Stimulated activated CD8-positive, alpha-beta memory T cell treated with anti-CD3 and anti-CD28 coated beads, Interleukin-4, amount 100 ng/mL, for 48 hours (primary cell): ENCODE results near the gene SRGAP2C.
"Not testable (repeated sequence)": the region's sequence is repeated elsewhere in the genome, so short reads cannot be mapped to it uniquely, and the experiment has no call there.

Experiments used
- DNase-seq: peaks from one replicate; pipeline ENCODE4 v3.0.0-alpha.2; 2020

SRGAP2C gene

DNA sequence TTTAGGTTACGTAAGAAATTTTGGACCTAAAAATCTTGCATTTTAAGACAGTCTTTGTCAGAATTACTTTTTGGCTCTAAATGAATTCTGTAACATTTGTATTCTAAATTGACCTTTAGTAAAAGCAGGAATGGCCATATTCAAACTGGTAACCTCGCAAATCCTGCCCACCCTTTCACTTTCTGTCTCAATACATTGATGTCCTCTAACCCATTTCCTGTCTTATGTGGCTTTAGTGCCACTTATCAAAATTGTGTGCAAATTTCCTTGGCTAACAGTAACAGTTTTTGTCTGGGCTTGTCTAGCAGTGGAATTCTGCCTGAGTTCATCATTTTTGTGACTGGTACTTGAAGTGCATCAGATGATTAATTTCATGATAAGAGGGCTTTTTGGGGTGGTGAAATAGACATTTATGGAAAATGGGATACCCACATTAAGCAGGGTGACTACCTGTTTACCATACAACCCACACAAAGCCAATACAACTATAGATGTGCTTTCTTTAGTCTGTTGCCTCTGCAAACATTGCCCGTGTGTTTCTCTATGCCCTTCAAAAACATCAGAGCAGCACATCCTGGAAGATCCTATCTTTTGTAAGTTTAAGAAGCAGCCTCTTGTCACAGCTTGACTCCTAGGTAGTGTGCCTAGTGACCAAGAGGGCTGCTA lies 205.3 kb downstream of the SRGAP2C start:
- not testable (repeated sequence) for DNase-seq

DNA sequence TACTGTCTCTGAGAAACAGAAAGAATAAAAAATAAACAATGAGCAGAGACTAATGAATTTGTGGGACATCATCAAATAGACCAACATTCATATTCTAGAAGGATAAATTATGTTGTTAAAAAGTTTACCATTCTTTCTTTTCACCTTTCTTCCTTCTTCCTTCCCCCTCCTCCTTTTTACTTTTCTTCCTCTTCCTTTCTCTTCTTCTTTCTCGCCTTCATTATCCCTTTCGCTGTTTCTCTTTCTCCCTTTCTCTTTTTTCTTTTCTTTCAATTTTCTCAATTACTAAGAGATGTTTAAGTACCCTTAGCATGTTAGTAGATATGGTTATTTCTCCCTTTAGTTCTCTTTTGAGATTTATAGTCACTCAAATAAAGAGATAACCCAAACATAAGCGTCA lies 207.4 kb downstream of the SRGAP2C start:
- not testable (repeated sequence) for DNase-seq

DNA sequence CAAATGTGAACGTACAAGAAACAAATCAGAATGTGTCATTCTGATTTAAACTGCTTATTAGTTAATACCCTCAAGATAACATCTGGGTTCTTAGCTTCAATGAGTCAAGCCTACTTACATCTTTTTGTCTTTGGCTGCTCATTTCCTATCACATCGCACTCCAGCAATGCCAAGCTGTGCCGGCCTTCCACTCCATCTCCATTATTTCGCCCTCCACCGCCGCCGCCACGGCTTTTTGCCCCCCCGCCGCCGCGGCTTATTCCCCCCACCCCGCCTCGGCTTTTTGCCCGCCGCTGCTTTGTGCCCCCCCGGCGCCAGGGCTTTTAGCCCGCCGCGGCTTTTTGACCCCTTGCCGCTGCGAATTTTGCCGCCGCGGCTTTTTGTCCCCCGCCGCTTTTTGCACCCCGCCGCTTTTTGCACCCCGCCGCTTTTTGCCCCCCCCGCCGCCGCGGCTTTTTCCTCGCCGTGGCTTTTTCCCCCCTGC lies 211.0 kb downstream of the SRGAP2C start:
- DNase-seq, result not testable (repeated sequence)

DNA sequence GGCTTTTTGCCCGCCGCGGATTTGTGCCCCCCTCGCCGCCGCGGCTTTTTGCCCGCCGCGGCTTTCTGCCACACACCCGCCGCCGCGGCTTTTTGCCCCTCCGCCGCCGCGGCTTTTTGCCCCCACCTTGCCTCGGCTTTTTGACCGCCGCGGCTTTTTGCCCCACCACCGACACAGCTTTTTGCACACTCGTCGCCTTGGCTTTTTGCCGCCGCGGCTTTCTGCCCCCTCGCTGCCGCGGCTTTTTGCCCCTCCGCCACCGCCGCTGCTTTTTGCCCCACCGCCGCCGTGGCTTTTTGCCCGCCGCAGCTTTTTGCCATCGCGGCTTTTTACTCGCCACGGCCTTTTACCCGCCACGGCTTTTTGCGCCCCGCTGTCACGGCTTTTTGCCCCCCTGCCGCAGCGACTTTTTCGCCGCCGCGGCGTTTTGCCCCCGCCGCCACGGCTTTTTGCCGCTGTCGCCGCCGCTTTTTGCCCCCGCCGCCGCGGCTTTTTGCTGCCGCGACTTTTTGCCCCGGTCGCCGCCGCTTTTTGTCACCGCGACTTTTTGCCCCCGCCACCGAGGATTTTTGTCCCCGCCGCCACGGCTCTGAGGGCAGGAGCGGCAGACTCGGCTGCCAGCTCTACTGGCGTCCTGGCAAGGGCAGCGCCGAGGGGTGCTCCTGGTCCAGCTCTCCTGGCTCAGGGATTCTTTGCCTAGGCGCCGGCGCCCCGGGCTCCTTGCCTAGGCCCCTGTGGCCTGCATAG lies 211.7 kb downstream of the SRGAP2C start:
- peak; percentile 40 for DNase-seq

DNA sequence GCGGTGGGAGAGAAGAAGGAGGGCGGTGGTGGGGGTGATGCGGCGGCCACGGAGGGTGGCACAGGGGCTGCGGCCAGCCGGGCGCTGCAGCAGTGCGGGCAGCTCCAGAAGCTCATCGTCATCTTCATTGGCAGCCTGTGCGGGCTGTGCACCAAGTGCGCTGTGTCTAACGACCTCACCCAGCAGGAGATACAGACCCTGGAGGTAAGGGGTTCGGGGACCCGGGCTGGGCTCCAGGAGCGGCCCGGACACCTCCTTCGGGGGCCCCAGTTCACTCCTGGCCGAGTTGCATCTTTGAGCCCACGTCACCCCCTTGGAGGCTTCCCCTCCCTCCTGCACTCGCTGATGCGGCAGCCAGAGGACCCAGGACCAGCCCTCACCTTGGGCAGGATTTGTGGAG lies 212.3 kb downstream of the SRGAP2C start:
- DNase-seq, result not testable (repeated sequence)

DNA sequence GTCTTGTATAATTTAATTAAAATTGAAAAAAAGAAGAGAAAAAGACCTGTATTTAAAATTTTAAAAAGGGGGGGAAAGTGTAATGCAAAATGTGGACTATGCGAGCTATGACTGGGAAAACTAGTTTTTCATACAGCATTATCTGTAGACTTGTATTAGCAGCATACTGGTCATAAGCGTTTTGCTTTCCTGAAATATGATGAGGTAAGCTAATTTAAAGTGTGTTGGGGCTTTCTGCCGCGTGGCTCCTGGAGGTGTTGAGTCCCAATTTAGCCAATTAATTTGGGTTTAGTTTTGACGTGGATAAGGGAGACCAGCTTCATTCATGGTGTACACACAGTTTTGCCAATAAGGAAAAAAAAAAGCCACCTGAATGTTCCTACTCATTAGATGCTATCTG lies 214.4 kb downstream of the SRGAP2C start:
- DNase-seq, result not testable (repeated sequence)

DNA sequence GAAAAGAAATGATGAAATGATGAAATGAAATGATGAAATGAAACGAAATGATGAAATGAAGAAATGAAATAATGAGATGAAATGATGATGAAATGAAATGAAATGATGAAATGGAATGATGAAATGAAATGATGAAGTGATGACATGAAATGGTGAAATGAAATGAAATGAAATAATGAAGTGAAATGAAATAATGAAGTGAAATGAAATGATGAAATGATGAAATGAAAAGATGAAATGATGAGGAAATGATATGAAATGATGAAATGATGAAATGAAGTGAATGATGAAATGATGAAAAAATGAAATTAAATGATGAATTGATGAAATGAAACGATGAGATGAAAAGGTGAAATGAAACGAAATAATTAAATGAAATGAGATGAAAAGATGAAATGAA lies 215.3 kb downstream of the SRGAP2C start:
- DNase-seq, result not testable (repeated sequence)

DNA sequence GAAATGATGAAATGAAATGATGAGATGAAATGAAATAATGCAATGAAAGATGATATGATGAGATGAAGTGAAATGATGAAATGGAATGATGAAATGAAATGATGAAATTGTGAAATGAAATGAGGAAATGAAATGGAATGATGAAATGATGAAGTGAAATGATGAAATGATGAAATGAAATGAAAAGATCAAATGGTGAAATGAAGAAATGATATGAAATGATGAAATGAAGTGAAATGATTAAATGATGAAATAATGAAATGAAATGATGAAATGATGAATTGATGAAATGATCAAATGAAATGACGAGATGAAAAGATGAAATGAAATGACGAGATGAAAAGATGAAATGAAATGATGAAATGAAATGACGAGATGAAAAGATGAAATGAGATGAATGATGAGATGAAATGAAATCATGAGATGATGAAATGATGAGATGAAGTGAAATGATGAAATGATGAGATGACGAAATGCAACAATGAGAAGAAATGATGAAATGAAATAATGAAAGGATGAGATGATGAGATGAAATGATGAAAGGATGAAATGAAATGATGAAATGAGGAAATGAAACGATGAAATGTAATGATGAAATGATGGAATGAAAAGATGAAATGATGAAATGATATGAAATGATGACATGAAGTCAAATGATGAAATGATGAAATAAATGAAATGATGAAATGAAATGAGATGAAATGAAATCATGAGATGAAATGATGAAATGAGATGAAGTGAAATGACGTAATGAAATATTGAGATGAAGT lies 216.0 kb downstream of the SRGAP2C start:
- not testable (repeated sequence) for DNase-seq

DNA sequence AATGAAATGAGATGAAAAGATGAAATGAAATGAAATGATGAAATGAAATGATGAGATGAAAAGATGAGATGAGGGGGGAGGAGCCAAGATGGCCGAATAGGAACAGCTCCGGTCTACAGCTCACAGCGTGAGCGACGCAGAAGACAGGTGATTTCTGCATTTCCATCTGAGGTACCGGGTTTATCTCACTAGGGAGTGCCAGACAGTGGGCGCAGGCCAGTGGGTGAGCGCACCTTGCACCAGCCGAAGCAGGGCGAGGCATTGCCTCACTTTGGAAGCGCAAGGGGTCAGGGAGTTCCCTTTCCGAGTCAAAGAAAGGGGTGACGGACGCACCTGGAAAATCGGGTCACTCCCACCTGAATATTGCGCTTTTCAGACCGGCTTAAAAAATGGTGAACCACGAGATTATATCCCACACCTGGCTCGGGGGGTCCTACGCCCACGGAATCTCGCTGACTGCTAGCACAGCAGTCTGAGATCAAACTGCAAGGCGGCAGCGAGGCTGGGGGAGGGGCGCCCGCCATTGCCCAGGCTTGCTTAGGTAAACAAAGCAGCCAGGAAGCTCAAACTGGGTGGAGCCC lies 216.7 kb downstream of the SRGAP2C start:
- DNase-seq, result not testable (repeated sequence)

DNA sequence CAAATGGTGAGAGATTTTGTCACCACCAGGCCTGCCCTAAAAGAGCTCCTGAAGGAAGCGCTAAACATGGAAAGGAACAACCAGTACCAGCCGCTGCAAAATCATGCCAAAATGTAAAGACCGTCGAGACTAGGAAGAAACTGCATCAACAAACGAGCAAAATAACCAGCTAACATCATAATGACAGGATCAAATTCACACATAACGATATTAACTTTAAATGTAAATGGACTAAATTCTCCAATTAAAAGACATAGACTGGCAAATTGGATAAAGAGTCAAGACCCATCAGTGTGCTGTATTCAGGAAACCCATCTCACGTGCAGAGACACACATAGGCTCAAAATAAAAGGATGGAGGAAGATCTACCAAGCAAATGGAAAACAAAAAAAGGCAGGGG lies 218.5 kb downstream of the SRGAP2C start:
- DNase-seq, result not testable (repeated sequence)

DNA sequence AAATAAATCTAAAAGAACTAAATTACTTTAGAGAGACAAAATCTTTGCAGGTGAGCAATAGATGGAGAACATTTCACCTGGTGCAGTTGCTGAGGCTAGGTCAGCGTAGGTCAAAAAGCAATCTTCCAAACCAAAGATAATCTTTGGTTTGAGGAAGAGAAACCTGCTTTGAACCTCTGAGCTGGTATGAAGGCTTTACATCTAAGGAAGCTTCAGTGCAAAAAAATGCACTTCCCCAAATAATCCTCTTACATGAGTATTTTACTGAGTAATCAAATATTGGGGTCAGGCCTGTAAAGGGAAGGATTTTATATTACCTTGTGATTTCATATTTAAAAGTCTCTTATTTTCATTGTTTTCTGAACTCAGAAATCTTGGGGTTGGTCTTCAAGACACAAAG lies 223.6 kb downstream of the SRGAP2C start:
- no peak for DNase-seq

DNA sequence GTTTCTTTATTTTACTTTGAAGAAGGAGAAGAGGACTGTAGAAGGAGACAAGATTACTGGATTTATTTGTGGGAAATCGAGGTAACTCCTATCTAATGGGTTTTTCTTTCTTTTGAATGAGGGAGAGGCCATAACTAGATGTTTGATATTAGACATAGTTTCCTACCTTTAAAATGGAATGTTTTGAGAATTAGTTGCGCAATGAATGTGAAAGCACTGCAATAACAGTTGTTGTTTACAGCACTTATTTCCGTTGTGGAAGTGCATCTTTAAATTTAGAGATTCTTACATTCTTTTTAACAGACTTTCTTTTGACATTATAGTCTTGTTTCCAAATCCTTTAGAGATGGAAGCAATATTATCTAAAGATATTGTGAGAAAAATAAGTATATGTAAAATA lies 229.0 kb downstream of the SRGAP2C start:
- no peak for DNase-seq

DNA sequence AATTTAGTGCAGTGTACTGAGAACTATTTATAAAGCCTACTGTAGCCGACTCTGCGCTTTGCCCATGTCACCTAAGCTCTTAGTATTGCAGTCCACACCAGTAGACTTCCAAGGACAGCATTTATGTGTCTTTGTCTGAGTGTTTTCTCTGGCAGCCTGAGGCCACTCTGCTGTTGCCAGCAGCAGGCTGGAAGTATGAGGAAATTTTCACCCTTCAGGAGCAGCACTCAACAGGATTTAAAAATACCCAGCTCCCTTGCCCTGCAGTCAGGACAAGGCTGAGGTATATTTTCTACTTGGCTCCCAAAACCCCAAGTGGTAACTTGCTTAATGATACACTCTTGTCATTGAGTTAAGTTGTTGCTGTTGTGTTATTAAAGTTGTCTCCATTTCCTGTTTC lies 230.1 kb downstream of the SRGAP2C start:
- no peak for DNase-seq

DNA sequence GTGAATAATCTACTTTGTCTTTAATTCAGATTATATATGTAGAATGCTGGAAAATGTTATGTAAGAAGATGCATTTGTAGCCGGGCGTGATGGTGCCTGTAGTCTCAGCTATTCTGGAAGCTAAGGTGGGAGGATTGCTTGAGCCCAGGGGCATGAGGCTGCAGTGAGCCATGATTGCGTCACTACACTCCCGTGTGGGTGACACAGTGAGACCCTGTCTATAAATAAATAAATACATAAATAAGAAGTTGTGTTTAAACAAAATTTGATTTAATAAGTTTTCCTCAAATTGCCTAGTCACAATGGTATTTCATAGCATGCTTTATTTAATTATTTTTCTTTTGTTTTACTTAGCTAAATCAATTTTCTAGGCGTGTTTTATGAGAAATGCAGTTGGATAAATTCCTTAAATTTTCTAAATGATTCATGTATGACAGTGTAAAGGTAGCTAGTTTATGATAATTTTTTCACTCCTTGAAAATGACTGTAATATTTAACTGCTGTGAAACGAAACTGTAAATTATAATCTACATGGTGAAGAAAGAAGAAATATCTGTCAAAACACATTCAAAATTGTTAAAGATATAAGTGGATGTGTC lies 232.6 kb downstream of the SRGAP2C start:
- DNase-seq, result no peak

DNA sequence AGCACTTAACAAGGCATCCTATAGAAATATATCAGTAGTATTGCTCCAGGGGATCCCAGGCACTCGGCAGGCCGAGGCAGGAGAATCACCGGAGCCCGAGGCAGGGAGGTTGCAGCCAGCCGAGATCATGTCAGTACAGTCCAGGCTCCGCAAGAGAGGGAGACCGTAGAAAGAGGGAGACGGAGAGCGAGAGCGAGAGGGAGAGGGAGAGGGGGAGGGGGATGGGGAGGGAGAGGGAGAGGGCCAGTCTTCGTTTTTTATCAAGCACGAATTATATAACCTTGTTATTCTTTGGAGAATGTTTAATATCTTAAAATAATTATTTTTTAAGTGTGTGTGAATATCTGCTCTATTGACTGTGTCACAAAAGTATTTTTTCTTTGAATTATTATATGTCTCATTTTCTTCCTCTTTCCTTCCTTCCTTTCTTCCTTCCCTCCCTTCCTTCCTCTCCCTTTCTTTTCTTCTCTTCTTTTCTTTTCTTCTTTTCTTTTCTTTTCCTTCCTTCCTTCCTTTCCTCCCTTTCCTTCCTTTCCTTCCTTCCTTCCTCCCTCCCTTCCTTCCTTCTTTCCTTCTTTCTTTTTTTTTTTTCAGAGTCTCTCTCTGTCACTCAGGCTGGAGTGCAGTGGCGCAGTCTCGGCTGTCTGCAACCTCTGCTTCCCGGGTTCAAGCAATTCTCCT lies 233.7 kb downstream of the SRGAP2C start:
- no peak for DNase-seq

DNA sequence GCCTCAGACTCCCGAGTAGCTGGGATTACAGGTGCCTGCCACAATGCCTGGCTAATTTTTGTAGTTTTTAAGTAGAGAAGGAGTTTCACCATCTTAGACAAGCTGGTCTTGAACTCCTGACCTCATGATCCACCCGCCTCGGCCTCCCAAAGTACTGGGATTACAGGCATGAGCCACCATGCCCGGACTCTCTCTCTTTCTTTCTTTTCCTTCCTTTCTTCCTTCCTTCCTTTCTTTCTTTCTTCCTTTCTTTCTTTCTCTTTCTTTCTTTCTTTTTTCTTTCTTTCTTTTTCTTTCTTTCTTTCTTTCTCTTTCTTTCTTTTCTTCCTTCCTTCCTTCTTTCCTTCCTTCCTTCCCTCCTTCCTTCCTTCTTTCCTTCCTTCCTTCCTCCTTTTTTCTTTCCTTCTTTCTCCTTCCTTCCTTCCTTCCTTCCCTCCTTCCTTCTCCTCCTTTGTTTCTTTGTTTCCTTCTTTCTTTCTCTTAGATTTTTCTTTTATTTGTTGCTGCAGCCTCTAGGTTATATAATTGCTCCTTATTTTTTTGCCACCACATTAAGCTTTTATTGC lies 234.4 kb downstream of the SRGAP2C start:
- DNase-seq, result not testable (repeated sequence)

DNA sequence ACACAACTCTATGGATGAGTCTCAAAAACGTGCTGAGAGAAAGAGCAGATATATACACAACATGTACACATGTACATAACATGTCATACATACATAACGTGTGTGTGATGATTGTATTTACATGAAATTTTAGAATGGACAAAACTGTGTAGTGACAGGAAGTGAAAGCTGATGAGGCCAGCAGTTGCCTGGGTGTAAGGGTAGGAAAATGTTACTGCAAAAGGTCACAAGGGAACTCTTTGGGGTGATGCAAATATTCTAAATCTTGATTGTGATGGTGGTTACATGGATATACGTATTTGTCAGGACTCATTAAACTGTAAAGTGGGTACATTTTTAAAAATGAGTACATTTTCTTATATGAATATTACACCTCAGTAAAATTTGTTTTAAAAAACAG lies 236.7 kb downstream of the SRGAP2C start:
- DNase-seq, result not testable (repeated sequence)

DNA sequence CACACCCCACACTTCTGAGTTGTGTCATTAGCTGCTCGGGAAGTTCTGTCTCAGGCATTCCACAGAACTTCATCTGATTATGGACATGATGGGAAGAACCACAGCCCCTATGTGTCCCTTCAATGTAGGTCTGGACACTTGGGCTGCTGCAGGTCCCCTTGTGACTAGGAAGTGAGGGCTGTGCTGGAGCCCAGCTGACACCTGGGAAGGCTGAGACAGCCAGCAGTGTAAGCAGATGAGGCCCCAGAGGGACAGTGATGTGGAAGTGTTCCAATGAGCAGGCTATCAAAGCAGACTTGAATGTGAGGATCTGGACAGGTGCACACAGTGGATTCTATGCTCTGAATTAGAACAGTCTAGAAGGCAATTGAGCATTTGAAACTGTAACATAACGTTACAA lies 239.2 kb downstream of the SRGAP2C start:
- not testable (repeated sequence) for DNase-seq

DNA sequence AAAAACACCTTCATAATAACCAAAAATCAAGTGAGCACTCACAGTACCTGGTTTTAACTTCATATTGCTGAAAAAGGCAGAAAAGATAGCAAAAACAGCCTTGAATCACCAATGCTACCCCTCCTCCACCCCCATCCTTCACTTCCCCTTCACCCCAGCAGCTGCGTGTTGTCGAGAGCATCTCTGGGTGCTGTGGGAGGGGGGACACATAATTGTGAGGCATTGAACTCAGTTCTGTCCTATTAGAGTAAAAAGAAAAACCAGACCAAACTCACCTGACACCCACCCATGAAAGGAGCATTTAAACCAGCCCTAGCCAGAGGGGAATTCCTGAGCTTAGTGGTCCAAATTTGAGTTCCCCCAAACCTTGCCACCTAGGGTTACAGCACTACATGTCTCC lies 248.7 kb downstream of the SRGAP2C start:
- DNase-seq, result not testable (repeated sequence)

DNA sequence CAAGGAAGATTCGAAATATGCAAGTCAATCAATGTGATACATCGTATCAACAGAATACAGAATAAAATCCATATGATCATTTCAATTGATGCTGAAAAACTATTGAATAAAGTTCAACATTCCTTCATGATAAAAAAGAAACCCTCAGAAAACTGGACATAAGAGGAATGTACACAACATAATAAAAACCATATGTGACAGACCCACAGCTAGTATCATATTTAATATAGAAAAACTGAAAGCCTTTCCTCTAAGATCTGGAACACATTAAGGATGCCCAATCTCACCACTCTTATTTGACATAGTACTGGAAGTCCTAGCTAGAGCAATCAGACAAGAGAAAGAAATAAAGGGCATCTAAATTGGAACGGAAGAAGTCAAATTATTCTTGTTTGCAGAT lies 254.1 kb downstream of the SRGAP2C start:
- not testable (repeated sequence) for DNase-seq

DNA sequence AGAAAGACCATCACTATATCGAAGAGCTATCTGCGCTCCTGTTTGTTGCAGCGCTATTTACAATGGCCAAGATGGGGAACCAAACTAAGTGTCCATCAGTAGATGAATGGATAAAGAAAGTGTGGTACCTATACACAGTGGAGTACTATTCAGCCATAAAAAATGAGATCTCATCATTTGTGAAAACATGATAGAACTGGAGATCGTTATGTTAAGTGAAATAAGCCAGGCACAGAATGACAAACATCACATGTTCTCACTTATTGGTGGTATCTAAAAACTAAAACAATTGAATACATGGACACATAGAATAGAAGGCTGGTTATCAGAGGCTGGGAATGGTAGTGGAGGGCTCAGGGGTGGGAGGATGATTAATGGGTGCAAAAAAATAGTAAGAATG lies 256.2 kb downstream of the SRGAP2C start:
- no peak for DNase-seq
